ENCODE data around the gene LRRC23.
"Not testable (repeated sequence)": the region's sequence is repeated elsewhere in the genome, so short reads cannot be mapped to it uniquely, and the experiment has no call there.

LRRC23 gene

GRCh38 chr12:6908141-6908540, 3.5 kb downstream of the LRRC23 start:
- not testable (repeated sequence) for DNase-seq

GRCh38 chr12:6909421-6910145, 5.0 kb downstream of the LRRC23 start:
- DNase-seq = no peak

GRCh38 chr12:6912164-6912935, 7.7 kb downstream of the LRRC23 start:
- DNase-seq = no peak

- DNase-seq = peak; percentile 99
Observed at GRCh38 chr12:6914246-6914946, 9.8 kb downstream of the LRRC23 start, which contains the start of gene ENO2. Gene ENO2 (plus strand): TSS chr12:6914580. CDS start chr12:6915833, 1,253 bp downstream.

GRCh38 chr12:6914947-6915788, 10.5 kb downstream of the LRRC23 start:
- DNase-seq = peak; percentile 96

GRCh38 chr12:6915789-6916285, 11.2 kb downstream of the LRRC23 start:
- no peak for DNase-seq

GRCh38 chr12:6916426-6917200, 12.0 kb downstream of the LRRC23 start:
- no peak for DNase-seq

GRCh38 chr12:6917491-6918231, 13.0 kb downstream of the LRRC23 start:
- no peak for DNase-seq

- DNase-seq = no peak
Observed at GRCh38 chr12:6919588-6919987, 15.0 kb downstream of the LRRC23 start.

GRCh38 chr12:6921539-6921938, 16.9 kb downstream of the LRRC23 start:
- DNase-seq = no peak

- DNase-seq = no peak
Observed at GRCh38 chr12:6921996-6922946, 17.6 kb downstream of the LRRC23 start.

- DNase-seq = no peak
Observed at GRCh38 chr12:6923003-6923732, 18.5 kb downstream of the LRRC23 start.

- no peak for DNase-seq
Observed at GRCh38 chr12:6923851-6924250, 19.2 kb downstream of the LRRC23 start.

GRCh38 chr12:6925239-6925539, 20.6 kb downstream of the LRRC23 start:
- DNase-seq = peak; percentile 85

- DNase-seq = peak; percentile 94
Observed at GRCh38 chr12:6925540-6926279, 21.1 kb downstream of the LRRC23 start.

- DNase-seq = peak; percentile 96
Observed at GRCh38 chr12:6927379-6928021, 22.9 kb downstream of the LRRC23 start, which contains the start of gene ATN1. Gene ATN1 (plus strand): TSS chr12:6927959. CDS start chr12:6934002, 6,043 bp downstream.

GRCh38 chr12:6928022-6928702, 23.5 kb downstream of the LRRC23 start:
- no peak for DNase-seq

Measured in NCI-H2171 treated with DMSO at 0.1 percent for 48 hours (cell line).